OCI-LY1 (cell line): ENCODE data around the gene UBE4B.

ENCODE experiments used
- EZH2 ChIP-seq: fragments of 200-600 bp; sonication (generic), shearing (Covaris generic); IDR thresholded peaks from 2 replicates; pipeline ENCODE4 v1.8.0; 2017; ENCODE audit warnings: borderline replicate concordance, mixed run types, mild to moderate bottlenecking, antibody characterized with exemption, low read length, moderate library complexity, mixed read lengths
- TF ChIP-seq, protein P1 (sequence below): fragments of 200-600 bp; sonication (generic), shearing (Covaris generic); IDR thresholded peaks from 2 replicates; pipeline ENCODE4 v1.5.1; 2017; ENCODE audit warnings: mild to moderate bottlenecking, antibody characterized with exemption, low read length, moderate library complexity, mixed read lengths

DNA sequence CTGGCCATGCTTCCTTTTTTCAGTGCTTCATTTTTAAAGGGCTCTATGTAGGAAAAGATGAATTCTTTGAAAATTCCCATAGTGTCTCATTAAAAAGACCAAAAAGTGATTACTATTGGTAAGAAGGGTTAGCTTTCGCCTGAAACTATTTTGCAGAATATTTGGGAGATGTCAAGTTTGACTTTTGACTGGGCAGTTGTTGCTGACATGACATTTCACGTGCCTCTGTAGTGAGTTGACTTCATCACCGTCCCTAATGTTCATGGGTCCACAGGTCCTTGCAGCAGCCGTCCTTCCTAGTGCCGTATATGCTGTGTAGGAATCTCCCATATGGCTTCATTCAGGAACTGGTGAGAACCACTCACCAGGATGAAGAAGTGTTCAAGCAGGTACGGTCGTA, 88.9 kb downstream of the UBE4B start:
- TF ChIP-seq, protein P1, sequence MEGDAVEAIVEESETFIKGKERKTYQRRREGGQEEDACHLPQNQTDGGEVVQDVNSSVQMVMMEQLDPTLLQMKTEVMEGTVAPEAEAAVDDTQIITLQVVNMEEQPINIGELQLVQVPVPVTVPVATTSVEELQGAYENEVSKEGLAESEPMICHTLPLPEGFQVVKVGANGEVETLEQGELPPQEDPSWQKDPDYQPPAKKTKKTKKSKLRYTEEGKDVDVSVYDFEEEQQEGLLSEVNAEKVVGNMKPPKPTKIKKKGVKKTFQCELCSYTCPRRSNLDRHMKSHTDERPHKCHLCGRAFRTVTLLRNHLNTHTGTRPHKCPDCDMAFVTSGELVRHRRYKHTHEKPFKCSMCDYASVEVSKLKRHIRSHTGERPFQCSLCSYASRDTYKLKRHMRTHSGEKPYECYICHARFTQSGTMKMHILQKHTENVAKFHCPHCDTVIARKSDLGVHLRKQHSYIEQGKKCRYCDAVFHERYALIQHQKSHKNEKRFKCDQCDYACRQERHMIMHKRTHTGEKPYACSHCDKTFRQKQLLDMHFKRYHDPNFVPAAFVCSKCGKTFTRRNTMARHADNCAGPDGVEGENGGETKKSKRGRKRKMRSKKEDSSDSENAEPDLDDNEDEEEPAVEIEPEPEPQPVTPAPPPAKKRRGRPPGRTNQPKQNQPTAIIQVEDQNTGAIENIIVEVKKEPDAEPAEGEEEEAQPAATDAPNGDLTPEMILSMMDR, result no peak
- TF ChIP-seq EZH2, result no peak
